ENCODE measurements around the gene INHA.

DNA sequence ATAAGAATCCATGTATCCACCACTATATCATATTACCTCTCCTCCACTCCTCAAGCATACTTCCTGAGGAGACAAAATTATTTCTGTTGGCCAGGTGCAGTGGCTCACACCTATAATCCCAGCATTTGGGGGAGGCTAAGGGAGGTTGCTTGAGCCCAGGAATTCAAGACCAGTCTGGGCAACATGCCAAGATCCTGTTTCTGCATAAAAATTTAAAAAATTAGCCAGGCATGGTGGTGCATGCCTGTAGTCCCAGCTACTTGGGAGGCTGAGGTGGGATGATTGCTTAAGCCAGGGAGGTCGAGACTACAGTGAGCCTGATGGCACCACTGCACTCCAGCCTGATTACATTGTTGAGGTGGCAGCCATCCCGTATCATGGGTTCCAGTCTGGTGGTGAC lies 9.2 kb downstream of the INHA start:
- TF ChIP-seq, protein P1, sequence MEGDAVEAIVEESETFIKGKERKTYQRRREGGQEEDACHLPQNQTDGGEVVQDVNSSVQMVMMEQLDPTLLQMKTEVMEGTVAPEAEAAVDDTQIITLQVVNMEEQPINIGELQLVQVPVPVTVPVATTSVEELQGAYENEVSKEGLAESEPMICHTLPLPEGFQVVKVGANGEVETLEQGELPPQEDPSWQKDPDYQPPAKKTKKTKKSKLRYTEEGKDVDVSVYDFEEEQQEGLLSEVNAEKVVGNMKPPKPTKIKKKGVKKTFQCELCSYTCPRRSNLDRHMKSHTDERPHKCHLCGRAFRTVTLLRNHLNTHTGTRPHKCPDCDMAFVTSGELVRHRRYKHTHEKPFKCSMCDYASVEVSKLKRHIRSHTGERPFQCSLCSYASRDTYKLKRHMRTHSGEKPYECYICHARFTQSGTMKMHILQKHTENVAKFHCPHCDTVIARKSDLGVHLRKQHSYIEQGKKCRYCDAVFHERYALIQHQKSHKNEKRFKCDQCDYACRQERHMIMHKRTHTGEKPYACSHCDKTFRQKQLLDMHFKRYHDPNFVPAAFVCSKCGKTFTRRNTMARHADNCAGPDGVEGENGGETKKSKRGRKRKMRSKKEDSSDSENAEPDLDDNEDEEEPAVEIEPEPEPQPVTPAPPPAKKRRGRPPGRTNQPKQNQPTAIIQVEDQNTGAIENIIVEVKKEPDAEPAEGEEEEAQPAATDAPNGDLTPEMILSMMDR (IDR thresholded peaks at IDR 0.05): no peak
- TF ChIP-seq POLR2A (IDR thresholded peaks at IDR 0.05): no peak
